ENCODE measurements around the gene NSFL1C. TPM values are rescaled to one million over a fixed set of nuclear protein-coding genes. Genes with fewer than 3 reads are reported as not detected.
A peak's percentile ranks its signal among the peaks of the same experiment; 100 is the strongest.

NSFL1C gene
- total and polyA plus RNA-seq, 9 of the 15 experiments (the other 6 are each of a cell fraction or from before 2014, with no cell fraction given) = 20.8 to 119 (median 47.0) TPM

GRCh38 chr20:1491281-1491840 lies 24.7 kb upstream of the NSFL1C start, which contains the start of gene SIRPB2:
Gene SIRPB2, minus strand, starts transcription at chr20:1491420. Its CDS starts 61 bp downstream, at chr20:1491359.
- intact Hi-C loops (cut with micrococcal nuclease) = no loop called here
- no peaks in the 10 kb centered on the region for H3K4me1 ChIP-seq (replicated peaks in 1 of 2; ENCODE audit: control insufficient read depth in 2 of 2, insufficient read depth in 2 of 2, low read length in 2 of 2)
- no peaks in the 10 kb centered on the region for H3K79me2 ChIP-seq (ENCODE audit: control insufficient read depth, insufficient read depth, low read length)
- no peaks in the 10 kb centered on the region for H3K9me3 ChIP-seq (replicated peaks; ENCODE audit: control insufficient read depth, insufficient read depth, low read depth, low read length)
- DNase-seq (ENCODE audit: extremely low read depth in 1 of 4, low spot score in 3 of 4) (no peak), FAIRE-seq (no peak), ATAC-seq (no peak)
- H3K27ac ChIP-seq (ENCODE audit: extremely low read depth, low read depth, low read length) = no peak within 1 kb of the TSS
- WGBS (ENCODE audit: insufficient coverage, low coverage, missing lambda C conversion rate) = 5% methylated on average over 11 of the region's 11 CpGs
- ChIA-PET CTCF (ENCODE audit: low intra/inter-chr PET ratio) (no interaction called here), POLR2A (no interaction called here)
- no peak within 1 kb of the TSS for H2AFZ ChIP-seq (ENCODE audit: low read depth, low read length)
- BruUV-seq (replicated peaks) = no TSS peak
- in situ Hi-C loops (cut with MboI) = no loop called here
- TF ChIP-seq ETV1 (tag; conservative IDR thresholded peaks at IDR 0.05; ENCODE audit: low read depth) (no peak), ZNF23 (CRISPR knock-in tag; IDR thresholded peaks at IDR 0.05) (no peak), ZNF175 (CRISPR knock-in tag; IDR thresholded peaks at IDR 0.05; ENCODE audit: low read depth) (no peak)
- peaks cover 0 to 11% of the 10 kb centered on the region in 2 experiments; a peak in 2 of 5 replicates for H3K27me3 ChIP-seq (ENCODE audit: control insufficient read depth in 2 of 2, insufficient read depth in 2 of 2, low read length in 2 of 2)
- no peak within 1 kb of the TSS; a peak in 1 of 4 replicates for H3K9ac ChIP-seq (ENCODE audit: insufficient read depth in 1 of 2, low read depth in 2 of 2, low read length in 2 of 2)
- no peaks in the 10 kb centered on the region for H3K9me1 ChIP-seq (ENCODE audit: control insufficient read depth, insufficient read depth, low read length)
- H4K20me1 ChIP-seq (replicated peaks; ENCODE audit: control insufficient read depth, insufficient read depth, low read length) = no peaks in the 10 kb centered on the region
- no peaks in the 10 kb centered on the region for H3K36me3 ChIP-seq (ENCODE audit: control insufficient read depth, insufficient read depth, low read length)
- no peak within 1 kb of the TSS for H3K4me3 ChIP-seq
- no peak within 1 kb of the TSS for H3K4me2 ChIP-seq (ENCODE audit: insufficient read depth, low read length)

DNA sequence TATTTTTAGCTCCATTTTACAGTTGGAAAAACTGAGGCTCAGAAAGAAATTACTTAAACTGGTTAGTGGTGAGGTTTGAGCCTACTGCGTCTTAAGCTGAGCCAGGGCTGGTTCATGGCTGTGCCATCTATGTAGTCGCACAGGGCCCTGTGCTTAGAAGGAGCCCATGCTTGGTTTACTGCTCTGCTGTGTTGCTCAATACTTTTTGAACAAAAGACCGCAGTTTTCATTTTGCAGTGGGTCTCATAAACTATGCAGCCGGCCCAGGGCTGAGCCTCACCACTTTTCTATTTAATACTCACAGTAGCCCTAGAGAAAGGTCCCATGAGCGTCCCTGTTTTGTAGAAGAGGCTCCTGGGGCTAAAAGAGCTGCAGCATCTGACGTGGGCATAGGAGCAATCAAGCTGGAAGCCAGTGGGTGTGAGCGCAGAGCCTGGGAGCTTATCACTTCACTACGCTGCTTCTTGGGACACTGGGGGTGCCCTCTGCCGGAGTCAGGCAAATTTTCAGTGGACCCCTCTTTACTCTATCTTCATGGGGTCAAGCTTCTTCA lies 24.1 kb upstream of the NSFL1C start:
- ChIA-PET CTCF (ENCODE audit: low intra/inter-chr PET ratio) (no interaction called here), POLR2A (interaction anchor here (0.6 kb wide), 1 partner anchor 1244 kb away, joined by 3 read pairs; no protein-coding TSS in a partner anchor)
- 0% methylated on average over 8 of the region's 9 CpGs for WGBS (ENCODE audit: insufficient coverage, low coverage, missing lambda C conversion rate)
- Histone ChIP-seq H4K20me1 (replicated peaks; ENCODE audit: control insufficient read depth, insufficient read depth, low read length) (no peaks in the 10 kb centered on the region), H3K9ac (ENCODE audit: insufficient read depth in 1 of 2, low read depth in 2 of 2, low read length in 2 of 2) (no peak overlapping the region), H3K27me3 (ENCODE audit: control insufficient read depth in 2 of 2, insufficient read depth in 2 of 2, low read length in 2 of 2) (peaks cover 0 to 11% of the 10 kb centered on the region in 2 experiments; a peak in 2 of 5 replicates), H3K4me1 (replicated peaks in 1 of 2; ENCODE audit: control insufficient read depth in 2 of 2, insufficient read depth in 2 of 2, low read length in 2 of 2) (no peaks in the 10 kb centered on the region), H3K4me2 (ENCODE audit: insufficient read depth, low read length) (no peak overlapping the region), H3K9me1 (ENCODE audit: control insufficient read depth, insufficient read depth, low read length) (no peaks in the 10 kb centered on the region), H3K4me3 (no peak overlapping the region), H3K36me3 (ENCODE audit: control insufficient read depth, insufficient read depth, low read length) (no peaks in the 10 kb centered on the region), H2AFZ (ENCODE audit: low read depth, low read length) (no peak overlapping the region), H3K27ac (ENCODE audit: extremely low read depth, low read depth, low read length) (no peak overlapping the region), H3K9me3 (replicated peaks; ENCODE audit: control insufficient read depth, insufficient read depth, low read depth, low read length) (no peaks in the 10 kb centered on the region), H3K79me2 (ENCODE audit: control insufficient read depth, insufficient read depth, low read length) (no peaks in the 10 kb centered on the region)
- no TSS peak for BruUV-seq (replicated peaks)
- in situ Hi-C loops (cut with MboI) = no loop called here
- TF ChIP-seq SRSF1 (IDR thresholded peaks at IDR 0.05; ENCODE audit: low read depth, low read length) (no peak), EGR1 (conservative IDR thresholded peaks at IDR 0.05) (no peak), ZNF445 (CRISPR knock-in tag; IDR thresholded peaks at IDR 0.05; ENCODE audit: low read depth) (no peak), RFX5 (IDR thresholded peaks at IDR 0.05; ENCODE audit: low read depth, low read length) (no peak), RBM25 (IDR thresholded peaks at IDR 0.05; ENCODE audit: low read depth, low read length, severe bottlenecking) (peak; percentile 34)
- no peak for FAIRE-seq
- ATAC-seq = no peak
- intact Hi-C loops (cut with micrococcal nuclease) = no loop called here
- no peak for DNase-seq (ENCODE audit: extremely low read depth in 1 of 4, low spot score in 3 of 4)
